Right lobe of liver (tissue), 6 donors: Measurements from ENCODE around the gene CDKL4. TPM values are rescaled to one million over a fixed set of nuclear protein-coding genes. Genes with fewer than 3 reads are reported as not detected.
"Not testable (repeated sequence)": the region's sequence is repeated elsewhere in the genome, so short reads cannot be mapped to it uniquely, and the experiment has no call there.

Source experiments
- ATAC-seq, 4 donors: fragments of 200-7000 bp; cut with Tn5 transposase; one replicate each; pipeline ENCODE4 v1.9.1; 2020; ENCODE audit warnings: mild to moderate bottlenecking in 4 of 4, moderate library complexity in 4 of 4
- DNase-seq, 3 donors: peaks; one replicate each; pipeline ENCODE4 v3.0.0-alpha.2; 2020
- H3K27ac ChIP-seq, 3 donors: fragments of 200-600 bp; one replicate each; pipeline ENCODE4 v1.8.0; 2022
- H3K27me3 ChIP-seq, 2 donors: fragments of 200-600 bp; one replicate each; pipeline ENCODE4 v1.8.0; 2022
- H3K36me3 ChIP-seq, 4 donors: fragments of 200-600 bp; sonication (generic) in 1 of 4; one replicate each; pipeline versions ENCODE4 v1.5.1 to v1.8.0; 2017 to 2022; ENCODE audit warnings: control low read depth in 1 of 4
- H3K4me1 ChIP-seq, 4 donors: fragments of 200-600 bp; sonication (generic) in 1 of 4; one replicate each; pipeline versions ENCODE4 v1.5.1 to v1.8.0; 2017 to 2022; ENCODE audit warnings: control low read depth in 1 of 4
- H3K4me3 ChIP-seq, 3 donors: fragments of 200-600 bp; one replicate each; pipeline ENCODE4 v1.8.0; 2022
- H3K9me3 ChIP-seq, 4 donors: fragments of 200-600 bp; sonication (generic) in 1 of 4; one replicate each; pipeline versions ENCODE4 v1.5.1 to v1.8.0; 2017 to 2022; ENCODE audit warnings: control low read depth in 1 of 4
- POLR2A ChIP-seq: fragments of 450-650 bp; IDR thresholded peaks from one replicate; pipeline ENCODE4 v1.6.1; 2017; ENCODE audit warnings: antibody characterized with exemption, mild to moderate bottlenecking
- WGBS: methylation state at CpG from one replicate; pipeline ENCODE4 v1.1.6; 2018; ENCODE audit warnings: low coverage, low lambda C conversion rate; ENCODE audit not compliant: insufficient coverage; ENCODE audit errors: missing lambda C conversion rate; 5-methylcytosine and 5-hydroxymethylcytosine counted together
- intact Hi-C, 2 donors: fragments of 100-400 bp; cut with DNase I; formaldehyde crosslinking; loops; one replicate each; pipeline versions ENCODE4 v1.11.2 to v1.14.1; 2022
- total RNA-seq, 6 experiments: library from RNA; depleted of rRNA in 2 of 6; stranded (reverse); fragments of >200 nt in 2 of 6; fragmentation: NEBNext Ultra II Directional in 3 of 6; extraction: Animal tissue kit (Norgen Biotek cat#: 25700) in 3 of 6; gene quantifications; one replicate each; pipeline versions ENCODE4 v1.1.0 to v1.2.4, GENCODE V29; 2016 to 2023
- TF ChIP-seq, protein P1 (sequence below), 4 donors: fragments of 200-600 bp in 3 of 4; fragments of 450-650 bp in 1 of 4; IDR thresholded peaks; one replicate each; pipeline versions ENCODE4 v1.5.1 to v1.8.0; 2016 to 2022; ENCODE audit warnings: antibody characterized with exemption in 4 of 4, mild to moderate bottlenecking in 2 of 4
- donor health status: DM: no; HTN: yes; CAD: no.
- donor health status: DM: no; HTN: no; CAD: no.
- donor health status: DM: no; HTN: no; CAD: no.
- donor health status: DM: no; HTN: yes; CAD: no.
- donor health status: DM: no; HTN: yes; CAD: no.

The CDKL4 gene
- total RNA-seq, 6 experiments from 2014 or later: 0.18 to 0.27 (median 0.25) TPM; not detected in 3

DNA sequence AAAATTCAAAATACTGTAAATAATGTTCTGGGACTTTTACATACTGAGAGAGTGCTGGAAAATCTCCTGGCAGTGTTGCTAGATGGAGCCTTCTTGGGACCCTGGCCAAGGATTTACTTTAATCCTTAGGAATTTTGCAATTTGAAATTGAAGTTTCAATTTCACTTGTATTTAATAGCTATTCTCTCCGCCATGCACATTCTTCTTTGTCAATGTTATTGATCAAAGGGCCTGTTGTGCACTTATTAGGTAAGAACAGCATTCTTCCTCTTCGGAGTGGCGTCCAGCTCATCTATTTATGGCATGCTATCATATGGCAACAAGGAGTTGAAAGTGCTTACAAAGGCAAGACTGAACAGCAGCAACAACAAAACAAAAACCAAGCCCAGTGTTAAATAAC is 82.8 kb downstream of the CDKL4 start:
- H3K4me3 ChIP-seq: no peak overlapping the region
- intact Hi-C loops: no loop called here

DNA sequence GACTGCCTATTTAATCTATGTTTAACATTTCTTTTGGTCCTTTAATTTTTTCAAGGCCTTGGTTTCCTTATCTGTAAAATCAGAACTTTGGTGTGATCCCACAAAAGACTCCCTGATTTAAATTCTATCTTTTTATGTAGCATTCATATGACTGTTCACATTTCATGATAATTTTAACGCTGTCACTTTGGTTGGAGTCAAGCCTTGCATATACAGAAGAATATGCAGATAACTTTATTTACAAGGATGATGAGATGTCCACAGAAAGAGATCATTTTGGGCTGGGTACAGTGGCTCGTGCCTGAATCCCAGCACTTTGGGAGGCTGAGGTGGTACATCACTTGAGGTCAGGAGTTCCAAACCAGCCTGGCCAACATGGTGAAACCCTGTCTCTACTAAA is 84.5 kb downstream of the CDKL4 start:
- intact Hi-C loops: no loop called here
- ATAC-seq: no peak
- Histone ChIP-seq H3K36me3 (no peaks in the 10 kb centered on the region), H3K4me3 (no peak overlapping the region), H3K27me3 (no peaks in the 10 kb centered on the region), H3K27ac (no peak overlapping the region), H3K4me1 (no peaks in the 10 kb centered on the region), H3K9me3 (no peaks in the 10 kb centered on the region)
- 67% methylated on average over 2 of the region's 2 CpGs for WGBS
- DNase-seq: no peak
- TF ChIP-seq POLR2A: no peak
- TF ChIP-seq, protein P1, sequence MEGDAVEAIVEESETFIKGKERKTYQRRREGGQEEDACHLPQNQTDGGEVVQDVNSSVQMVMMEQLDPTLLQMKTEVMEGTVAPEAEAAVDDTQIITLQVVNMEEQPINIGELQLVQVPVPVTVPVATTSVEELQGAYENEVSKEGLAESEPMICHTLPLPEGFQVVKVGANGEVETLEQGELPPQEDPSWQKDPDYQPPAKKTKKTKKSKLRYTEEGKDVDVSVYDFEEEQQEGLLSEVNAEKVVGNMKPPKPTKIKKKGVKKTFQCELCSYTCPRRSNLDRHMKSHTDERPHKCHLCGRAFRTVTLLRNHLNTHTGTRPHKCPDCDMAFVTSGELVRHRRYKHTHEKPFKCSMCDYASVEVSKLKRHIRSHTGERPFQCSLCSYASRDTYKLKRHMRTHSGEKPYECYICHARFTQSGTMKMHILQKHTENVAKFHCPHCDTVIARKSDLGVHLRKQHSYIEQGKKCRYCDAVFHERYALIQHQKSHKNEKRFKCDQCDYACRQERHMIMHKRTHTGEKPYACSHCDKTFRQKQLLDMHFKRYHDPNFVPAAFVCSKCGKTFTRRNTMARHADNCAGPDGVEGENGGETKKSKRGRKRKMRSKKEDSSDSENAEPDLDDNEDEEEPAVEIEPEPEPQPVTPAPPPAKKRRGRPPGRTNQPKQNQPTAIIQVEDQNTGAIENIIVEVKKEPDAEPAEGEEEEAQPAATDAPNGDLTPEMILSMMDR (IDR thresholded peaks at IDR 0.05): no peak

More for the DNA sequence above, 82.8 kb downstream of the CDKL4 start:
- no peak overlapping the region for H3K27ac ChIP-seq
- no peaks in the 10 kb centered on the region for H3K36me3 ChIP-seq
- TF ChIP-seq, protein P1 (IDR thresholded peaks at IDR 0.05): no peak
- no peak for TF ChIP-seq POLR2A
- no peaks in the 10 kb centered on the region for H3K9me3 ChIP-seq
- 73% methylated on average over 3 of the region's 3 CpGs for WGBS
- H3K27me3 ChIP-seq: no peaks in the 10 kb centered on the region
- DNase-seq: no peak
- no peak for ATAC-seq
- no peaks in the 10 kb centered on the region for H3K4me1 ChIP-seq

- WGBS: 85% methylated on average over 4 of the region's 4 CpGs
- ATAC-seq (no peak), DNase-seq (no peak)
- Histone ChIP-seq H3K4me3 (no peak overlapping the region), H3K4me1 (no peaks in the 10 kb centered on the region), H3K36me3 (no peaks in the 10 kb centered on the region), H3K9me3 (no peaks in the 10 kb centered on the region), H3K27me3 (no peaks in the 10 kb centered on the region), H3K27ac (no peak overlapping the region)
- intact Hi-C loops: no loop called here
- TF ChIP-seq POLR2A: no peak
- TF ChIP-seq, protein P1 (IDR thresholded peaks at IDR 0.05): no peak
Measured at GRCh38 chr2:39158351-39158750, 85.4 kb downstream of the CDKL4 start.

- no peak for TF ChIP-seq POLR2A
- no peaks in the 10 kb centered on the region for H3K36me3 ChIP-seq
- ATAC-seq: no peak
- no peaks in the 10 kb centered on the region for H3K4me1 ChIP-seq
- 91% methylated on average over 4 of the region's 6 CpGs for WGBS
- intact Hi-C loops: no loop called here
- no peak overlapping the region for H3K27ac ChIP-seq
- DNase-seq: no peak
- no peak overlapping the region for H3K4me3 ChIP-seq
- no peaks in the 10 kb centered on the region for H3K9me3 ChIP-seq
- H3K27me3 ChIP-seq: no peaks in the 10 kb centered on the region
Measured at GRCh38 chr2:39156846-39157245, 86.9 kb downstream of the CDKL4 start.

- no peak for ATAC-seq
- intact Hi-C loops: no loop called here
- TF ChIP-seq, protein P1 (IDR thresholded peaks at IDR 0.05): no peak
- TF ChIP-seq POLR2A: no peak
Measured at GRCh38 chr2:39156107-39156506, 87.7 kb downstream of the CDKL4 start.

DNA sequence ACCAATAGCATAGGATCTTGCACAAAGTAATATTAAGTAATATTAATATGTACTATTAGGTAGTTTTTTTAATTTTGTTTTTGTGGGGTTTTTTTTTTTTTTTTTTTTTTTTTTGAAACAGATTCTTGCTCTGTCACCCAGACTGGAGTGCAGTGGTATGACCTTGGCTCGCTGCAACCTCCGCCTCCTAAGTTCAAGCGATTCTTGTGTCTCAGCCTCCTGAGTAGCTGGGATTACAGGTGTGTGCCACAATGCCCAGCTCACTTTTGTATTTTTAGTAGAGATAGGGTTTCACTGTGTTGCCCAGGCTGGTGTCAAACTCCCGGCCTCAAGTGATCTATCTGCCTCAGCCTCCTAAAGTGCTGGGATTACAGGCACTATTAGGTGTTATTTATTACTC is 88.2 kb downstream of the CDKL4 start:
- ATAC-seq, H3K4me1 ChIP-seq: not testable (repeated sequence)

More at GRCh38 chr2:39156107-39156506, 87.7 kb downstream of the CDKL4 start:
- no peaks in the 10 kb centered on the region for H3K9me3 ChIP-seq
- no peak for DNase-seq
- H3K4me3 ChIP-seq: no peak overlapping the region
- H3K27ac ChIP-seq: no peak overlapping the region
- H3K4me1 ChIP-seq: no peaks in the 10 kb centered on the region
- no peaks in the 10 kb centered on the region for H3K27me3 ChIP-seq
- H3K36me3 ChIP-seq: no peaks in the 10 kb centered on the region

More for the DNA sequence above, 88.2 kb downstream of the CDKL4 start:
- intact Hi-C loops, H3K4me3 ChIP-seq, H3K9me3 ChIP-seq, H3K27ac ChIP-seq, H3K36me3 ChIP-seq, DNase-seq, H3K27me3 ChIP-seq: not testable (repeated sequence)
- WGBS: 98% methylated on average over 4 of the region's 4 CpGs
